Measurements from ENCODE around the gene PCDHGA1.

- TF ChIP-seq ZNF76 (tag by site-specific recombination; IDR thresholded peaks at IDR 0.05; ENCODE audit: borderline replicate concordance, low read depth) (no peak), ZNF292 (tag by site-specific recombination; IDR thresholded peaks at IDR 0.05; ENCODE audit: borderline replicate concordance, low read depth) (no peak), CTCF (tag by site-specific recombination; IDR thresholded peaks at IDR 0.05) (no peak), TCF7L2 (IDR thresholded peaks at IDR 0.05; ENCODE audit: borderline replicate concordance, low read depth, low read length) (no peak), SETDB1 (IDR thresholded peaks at IDR 0.05; ENCODE audit: insufficient read length, low read length) (no peak), YY1 (tag by site-specific recombination; IDR thresholded peaks at IDR 0.05) (no peak), ZNF121 (tag by site-specific recombination; IDR thresholded peaks at IDR 0.05) (no peak), MZF1 (tag by site-specific recombination; IDR thresholded peaks at IDR 0.05; ENCODE audit: borderline replicate concordance) (no peak), ZNF645 (tag by site-specific recombination; IDR thresholded peaks at IDR 0.05) (no peak), ZNF639 (tag by site-specific recombination; IDR thresholded peaks at IDR 0.05) (no peak), ZBTB49 (tag by site-specific recombination; IDR thresholded peaks at IDR 0.05; ENCODE audit: low read depth) (no peak), ZBTB44 (tag by site-specific recombination; IDR thresholded peaks at IDR 0.05) (no peak), ATF2 (tag by site-specific recombination; IDR thresholded peaks at IDR 0.05; ENCODE audit: low read depth) (no peak)
These were observed 182.8 kb downstream of the PCDHGA1 start for GRCh38 chr5:141512911-141513626.
